ENCODE data around the gene KRT6C.
"Not testable (repeated sequence)": the region's sequence is repeated elsewhere in the genome, so short reads cannot be mapped to it uniquely, and the experiment has no call there.

KRT6C gene

GRCh38 chr12:52448228-52448627 is 25.4 kb downstream of the KRT6C start:
- no peak overlapping the region for H3K27ac ChIP-seq (ENCODE audit: low read length)
- H3K9me3 ChIP-seq (ENCODE audit: insufficient read depth, low read depth, low read length): no peaks in the 10 kb centered on the region
- no peaks in the 10 kb centered on the region for H3K4me1 ChIP-seq (ENCODE audit: insufficient read depth, low read length)
- no peak overlapping the region for H3K4me3 ChIP-seq (ENCODE audit: low read length)
- H3K36me3 ChIP-seq (ENCODE audit: insufficient read depth, low read depth, low read length): no peaks in the 10 kb centered on the region
- H3K27me3 ChIP-seq (ENCODE audit: insufficient read depth, low read length): no peaks in the 10 kb centered on the region; the same call in 1 of the 2 replicates
- no peak overlapping the region for H3K9ac ChIP-seq (ENCODE audit: low read depth, low read length)

GRCh38 chr12:52447196-52447595 is 26.4 kb downstream of the KRT6C start:
- H3K4me3 ChIP-seq (ENCODE audit: low read length); H3K9ac ChIP-seq (ENCODE audit: low read depth, low read length); H3K36me3 ChIP-seq (ENCODE audit: insufficient read depth, low read depth, low read length); H3K27ac ChIP-seq (ENCODE audit: low read length); H3K27me3 ChIP-seq (ENCODE audit: insufficient read depth, low read length); H3K4me1 ChIP-seq (ENCODE audit: insufficient read depth, low read length); H3K9me3 ChIP-seq (ENCODE audit: insufficient read depth, low read depth, low read length): not testable (repeated sequence)

DNA sequence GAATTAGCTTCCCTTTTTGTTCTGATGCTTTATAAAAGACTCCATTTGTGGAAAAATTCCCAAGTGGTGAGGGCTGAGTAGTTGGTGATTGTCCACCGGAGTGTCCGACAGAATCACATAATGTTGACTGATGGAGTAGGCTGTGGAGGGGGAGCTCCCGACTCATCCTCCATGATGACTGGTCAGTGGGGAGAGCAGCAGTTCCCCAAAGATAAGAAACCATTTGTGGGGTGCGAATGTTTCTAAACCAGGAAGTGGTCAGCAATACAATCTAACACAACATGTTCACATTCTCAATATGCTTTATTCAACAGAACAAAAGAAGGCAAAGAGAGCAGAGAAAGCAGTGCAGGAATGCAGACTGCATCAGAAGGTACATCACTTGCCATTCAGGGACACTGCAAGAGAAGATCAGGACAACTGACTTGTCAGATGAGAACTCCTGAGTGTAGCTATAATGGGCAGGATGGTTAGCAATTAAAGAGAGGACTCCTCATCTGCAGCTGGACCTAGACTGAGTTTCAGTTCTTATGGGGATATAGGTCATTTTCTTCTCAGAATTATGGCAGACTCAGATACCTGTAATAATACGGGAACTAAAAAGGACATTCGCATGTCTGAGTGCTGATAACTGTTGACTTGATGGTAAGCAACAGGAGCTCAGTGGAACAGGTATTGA is 27.1 kb downstream of the KRT6C start:
- Histone ChIP-seq H3K27me3 (ENCODE audit: insufficient read depth, low read length) (no peaks in the 10 kb centered on the region; the same call in 1 of the 2 replicates), H3K27ac (ENCODE audit: low read length) (no peak overlapping the region), H3K9me3 (ENCODE audit: insufficient read depth, low read depth, low read length) (no peaks in the 10 kb centered on the region), H3K4me1 (ENCODE audit: insufficient read depth, low read length) (peaks cover 13% of the 10 kb centered on the region), H3K9ac (ENCODE audit: low read depth, low read length) (no peak overlapping the region), H3K36me3 (ENCODE audit: insufficient read depth, low read depth, low read length) (no peaks in the 10 kb centered on the region), H3K4me3 (ENCODE audit: low read length) (no peak overlapping the region)

DNA sequence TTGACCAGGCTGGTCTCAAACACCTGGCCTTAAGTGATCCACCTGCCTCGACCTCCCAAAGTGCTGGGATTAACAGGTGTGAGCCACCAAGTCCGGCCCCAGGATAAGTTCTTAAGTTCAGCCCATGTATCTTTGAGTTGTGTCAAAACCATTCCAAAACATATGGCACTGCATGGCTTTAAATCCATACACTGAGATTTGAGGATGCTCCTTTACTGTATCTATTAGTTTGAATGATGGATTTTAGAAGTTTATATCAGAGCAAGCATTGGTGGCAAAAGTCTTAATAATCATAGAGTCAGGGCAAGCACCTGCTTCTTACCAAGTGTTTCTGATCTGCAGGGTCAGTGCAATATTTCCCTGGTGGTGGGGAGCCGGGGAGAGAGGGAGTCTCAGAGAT is 27.7 kb downstream of the KRT6C start:
- Histone ChIP-seq H3K27ac (ENCODE audit: low read length) (no peak overlapping the region), H3K9ac (ENCODE audit: low read depth, low read length) (no peak overlapping the region), H3K4me1 (ENCODE audit: insufficient read depth, low read length) (peaks cover 14% of the 10 kb centered on the region), H3K36me3 (ENCODE audit: insufficient read depth, low read depth, low read length) (no peaks in the 10 kb centered on the region), H3K9me3 (ENCODE audit: insufficient read depth, low read depth, low read length) (no peaks in the 10 kb centered on the region), H3K27me3 (ENCODE audit: insufficient read depth, low read length) (no peaks in the 10 kb centered on the region; the same call in 1 of the 2 replicates), H3K4me3 (ENCODE audit: low read length) (no peak overlapping the region)

DNA sequence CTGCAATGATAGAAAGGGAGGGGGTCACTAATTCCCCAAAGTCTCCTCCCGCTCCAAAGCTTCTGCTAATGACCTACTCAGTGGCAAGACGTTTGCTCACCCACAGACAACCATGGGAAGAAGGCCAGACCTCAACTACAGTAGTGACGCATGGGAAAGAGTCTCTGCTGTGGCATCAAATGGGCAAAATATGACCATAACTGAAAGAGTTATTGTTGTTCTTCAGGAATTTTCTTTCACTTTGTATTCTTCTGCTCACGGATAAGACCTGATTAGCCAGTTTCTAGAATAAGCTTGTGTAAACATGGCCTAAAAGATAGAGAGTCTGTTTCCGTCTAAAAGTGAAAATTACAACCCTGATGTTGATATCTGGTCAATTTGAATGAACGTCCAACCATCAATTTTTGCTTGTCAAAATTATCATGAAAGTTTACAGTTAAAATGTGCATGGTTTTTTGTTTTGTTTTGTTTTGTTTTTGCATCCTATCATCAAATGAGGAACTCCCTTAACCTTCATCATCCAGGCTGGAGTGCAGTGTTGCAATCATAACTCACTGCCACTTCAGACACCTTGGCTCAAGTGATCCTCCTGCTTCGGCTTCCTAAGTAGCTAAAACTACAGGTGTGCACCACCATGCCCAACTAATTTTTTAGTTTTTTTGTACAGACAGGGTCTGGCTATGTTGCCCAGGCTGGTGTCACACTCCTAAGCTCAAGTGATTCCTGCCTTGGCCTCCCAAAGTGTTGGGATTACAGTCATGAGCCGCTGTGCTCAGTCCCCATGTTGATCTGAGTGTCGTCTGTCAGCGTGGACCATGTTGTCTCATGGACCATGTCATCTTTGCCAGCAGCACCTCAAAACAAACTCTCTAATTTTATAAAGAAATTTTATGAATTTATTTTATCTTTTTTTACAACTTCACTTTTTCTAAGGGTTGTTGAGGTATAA is 28.7 kb downstream of the KRT6C start:
- H3K27me3 ChIP-seq (ENCODE audit: insufficient read depth, low read length): no peaks in the 10 kb centered on the region; the same call in 1 of the 2 replicates
- no peak overlapping the region for H3K27ac ChIP-seq (ENCODE audit: low read length)
- H3K4me1 ChIP-seq (ENCODE audit: insufficient read depth, low read length): peaks cover 14% of the 10 kb centered on the region
- H3K4me3 ChIP-seq (ENCODE audit: low read length): no peak overlapping the region
- no peaks in the 10 kb centered on the region for H3K9me3 ChIP-seq (ENCODE audit: insufficient read depth, low read depth, low read length)
- H3K9ac ChIP-seq (ENCODE audit: low read depth, low read length): no peak overlapping the region
- no peaks in the 10 kb centered on the region for H3K36me3 ChIP-seq (ENCODE audit: insufficient read depth, low read depth, low read length)

- Histone ChIP-seq H3K4me3 (ENCODE audit: low read length) (no peak overlapping the region), H3K27me3 (ENCODE audit: insufficient read depth, low read length) (no peaks in the 10 kb centered on the region; the same call in 1 of the 2 replicates), H3K36me3 (ENCODE audit: insufficient read depth, low read depth, low read length) (no peaks in the 10 kb centered on the region), H3K9me3 (ENCODE audit: insufficient read depth, low read depth, low read length) (no peaks in the 10 kb centered on the region), H3K9ac (ENCODE audit: low read depth, low read length) (no peak overlapping the region), H3K27ac (ENCODE audit: low read length) (no peak overlapping the region), H3K4me1 (ENCODE audit: insufficient read depth, low read length) (peaks cover 14% of the 10 kb centered on the region)
Observed at GRCh38 chr12:52443966-52444365, 29.6 kb downstream of the KRT6C start.

- Histone ChIP-seq H3K9me3 (ENCODE audit: insufficient read depth, low read depth, low read length) (no peaks in the 10 kb centered on the region), H3K27me3 (ENCODE audit: insufficient read depth, low read length) (no peaks in the 10 kb centered on the region; the same call in 1 of the 2 replicates), H3K27ac (ENCODE audit: low read length) (no peak overlapping the region), H3K4me3 (ENCODE audit: low read length) (no peak overlapping the region; the same call in 1 of the 2 replicates), H3K4me1 (ENCODE audit: insufficient read depth, low read length) (peaks cover 14% of the 10 kb centered on the region), H3K9ac (ENCODE audit: low read depth, low read length) (no peak overlapping the region), H3K36me3 (ENCODE audit: insufficient read depth, low read depth, low read length) (no peaks in the 10 kb centered on the region)
Observed at GRCh38 chr12:52442600-52443061, 31.0 kb downstream of the KRT6C start.

DNA sequence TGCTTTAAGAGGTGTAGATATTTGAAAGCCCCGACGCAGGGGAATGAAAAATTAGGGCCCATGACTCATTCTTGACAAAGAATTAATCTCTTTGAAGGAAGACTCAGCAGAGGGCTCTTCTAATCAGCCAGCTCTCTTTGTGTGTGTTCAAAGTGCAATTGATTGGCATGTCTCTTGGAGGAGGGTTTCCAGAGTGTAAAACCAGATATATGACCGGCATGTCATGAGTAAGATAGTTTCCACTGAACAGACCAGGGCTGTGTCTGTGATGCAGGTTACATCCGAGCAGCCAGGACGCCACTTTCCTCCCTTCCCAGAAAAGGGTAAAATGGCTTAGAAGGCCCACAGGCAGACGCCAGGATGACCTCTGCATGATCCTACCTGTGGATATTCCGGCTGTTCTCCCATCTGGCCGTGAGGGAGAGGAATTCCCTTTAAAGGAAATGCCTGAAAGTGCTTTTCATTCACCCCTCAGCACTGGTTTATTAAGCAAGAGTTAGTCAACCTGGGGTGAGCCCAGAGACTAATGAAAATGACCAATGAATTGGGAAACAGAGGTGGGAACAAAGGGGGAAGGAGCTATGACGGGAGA is 32.2 kb downstream of the KRT6C start:
- Histone ChIP-seq H3K4me1 (ENCODE audit: insufficient read depth, low read length) (peaks cover 14% of the 10 kb centered on the region), H3K27ac (ENCODE audit: low read length) (no peak overlapping the region), H3K9ac (ENCODE audit: low read depth, low read length) (no peak overlapping the region)

DNA sequence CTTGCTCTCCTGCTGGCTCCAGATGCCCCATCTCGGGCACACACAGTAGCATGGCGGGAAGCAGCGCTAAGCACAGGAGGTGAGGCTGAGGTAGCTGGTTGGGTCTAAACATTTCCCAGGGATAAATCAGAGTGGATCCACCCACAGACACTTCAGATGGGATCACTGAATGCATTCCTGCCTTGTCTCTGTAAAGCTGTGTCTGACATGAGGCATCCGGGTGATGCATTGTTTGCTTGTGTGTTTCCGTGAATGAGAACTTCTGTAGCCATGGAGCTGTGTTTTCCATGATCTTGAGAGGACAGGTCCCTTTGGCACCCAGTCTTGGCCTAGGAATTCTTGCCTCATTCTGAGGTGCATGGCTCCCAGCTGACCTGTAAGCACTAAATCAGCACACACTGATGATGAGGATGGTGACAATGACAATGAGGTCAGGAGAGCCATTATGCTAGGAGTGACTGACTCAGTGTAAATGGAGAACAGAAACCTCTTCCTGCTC is 32.7 kb downstream of the KRT6C start:
- Histone ChIP-seq H3K9ac (ENCODE audit: low read depth, low read length) (no peak overlapping the region), H3K9me3 (ENCODE audit: insufficient read depth, low read depth, low read length) (no peaks in the 10 kb centered on the region), H3K27me3 (ENCODE audit: insufficient read depth, low read length) (no peaks in the 10 kb centered on the region), H3K4me3 (ENCODE audit: low read length) (no peak overlapping the region), H3K4me1 (ENCODE audit: insufficient read depth, low read length) (peaks cover 14% of the 10 kb centered on the region), H3K36me3 (ENCODE audit: insufficient read depth, low read depth, low read length) (no peaks in the 10 kb centered on the region), H3K27ac (ENCODE audit: low read length) (no peak overlapping the region)

More for the DNA sequence above, 32.2 kb downstream of the KRT6C start:
- no peaks in the 10 kb centered on the region for H3K27me3 ChIP-seq (ENCODE audit: insufficient read depth, low read length)
- no peaks in the 10 kb centered on the region for H3K36me3 ChIP-seq (ENCODE audit: insufficient read depth, low read depth, low read length)
- no peak overlapping the region for H3K4me3 ChIP-seq (ENCODE audit: low read length)
- no peaks in the 10 kb centered on the region for H3K9me3 ChIP-seq (ENCODE audit: insufficient read depth, low read depth, low read length)

GRCh38 chr12:52439845-52440244 is 33.8 kb downstream of the KRT6C start:
- peaks cover 14% of the 10 kb centered on the region for H3K4me1 ChIP-seq (ENCODE audit: insufficient read depth, low read length)
- H3K27me3 ChIP-seq (ENCODE audit: insufficient read depth, low read length): no peaks in the 10 kb centered on the region
- no peak overlapping the region for H3K9ac ChIP-seq (ENCODE audit: low read depth, low read length)
- no peaks in the 10 kb centered on the region for H3K9me3 ChIP-seq (ENCODE audit: insufficient read depth, low read depth, low read length)
- no peak overlapping the region for H3K4me3 ChIP-seq (ENCODE audit: low read length)
- no peaks in the 10 kb centered on the region for H3K36me3 ChIP-seq (ENCODE audit: insufficient read depth, low read depth, low read length)
- no peak overlapping the region for H3K27ac ChIP-seq (ENCODE audit: low read length)

GRCh38 chr12:52439420-52439819 is 34.2 kb downstream of the KRT6C start:
- H3K36me3 ChIP-seq (ENCODE audit: insufficient read depth, low read depth, low read length): no peaks in the 10 kb centered on the region
- no peak overlapping the region for H3K9ac ChIP-seq (ENCODE audit: low read depth, low read length)
- no peaks in the 10 kb centered on the region for H3K9me3 ChIP-seq (ENCODE audit: insufficient read depth, low read depth, low read length)
- peaks cover 14% of the 10 kb centered on the region for H3K4me1 ChIP-seq (ENCODE audit: insufficient read depth, low read length)
- H3K27ac ChIP-seq (ENCODE audit: low read length): no peak overlapping the region
- H3K4me3 ChIP-seq (ENCODE audit: low read length): no peak overlapping the region
- H3K27me3 ChIP-seq (ENCODE audit: insufficient read depth, low read length): no peaks in the 10 kb centered on the region
